ENCODE measurements around the gene PLP2. TPM values are rescaled to one million over a fixed set of nuclear protein-coding genes. Genes with fewer than 3 reads are reported as not detected.
"Not testable (repeated sequence)": the region's sequence is repeated elsewhere in the genome, so short reads cannot be mapped to it uniquely, and the experiment has no call there.

The PLP2 gene, protein sequence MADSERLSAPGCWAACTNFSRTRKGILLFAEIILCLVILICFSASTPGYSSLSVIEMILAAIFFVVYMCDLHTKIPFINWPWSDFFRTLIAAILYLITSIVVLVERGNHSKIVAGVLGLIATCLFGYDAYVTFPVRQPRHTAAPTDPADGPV
- total RNA-seq (2014; rRNA removed) (165 and 171 TPM in 2 replicates), Bru-seq, nascent RNA (percentile 95 among the genes with signal in this experiment), BruChase-seq, experiment 1, labeled RNA remaining after a 6-hour chase (percentile 97 among the genes with signal in this experiment), BruChase-seq, experiment 2, labeled RNA remaining after a 2-hour chase (percentile 94 among the genes with signal in this experiment)
- long read RNA-seq, transcript PLP2-202 (5 exons, 1,079 nt), result major isoform, 50 of 194 reads
- long read RNA-seq, partial matches to known transcripts, result 138 of 194 reads
- long read RNA-seq, other reads (novel, unspliced or antisense), result 6 of 194 reads

DNA sequence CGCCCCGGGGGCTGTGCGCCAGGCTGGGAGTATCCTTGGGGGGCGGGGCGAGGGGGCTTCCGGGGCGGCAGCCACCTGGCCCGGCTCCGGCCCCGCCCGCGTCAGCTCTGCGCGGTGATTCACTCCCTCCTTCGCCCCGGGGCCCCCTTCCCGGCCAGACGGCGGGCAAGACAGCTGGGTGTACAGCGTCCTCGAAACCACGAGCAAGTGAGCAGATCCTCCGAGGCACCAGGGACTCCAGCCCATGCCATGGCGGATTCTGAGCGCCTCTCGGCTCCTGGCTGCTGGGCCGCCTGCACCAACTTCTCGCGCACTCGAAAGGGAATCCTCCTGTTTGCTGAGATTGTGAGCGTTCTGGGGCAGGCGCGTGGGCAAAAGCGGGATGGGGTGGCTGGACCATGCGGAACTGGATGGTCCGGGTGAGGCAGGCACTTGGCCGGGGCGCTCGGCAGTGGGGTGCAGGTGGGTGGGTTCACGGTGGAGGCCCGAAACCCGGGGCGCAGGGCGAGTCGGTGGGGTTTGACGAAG, at the start of gene PLP2:
TSS of gene PLP2 (plus strand) at position 147 of the 528 bp plus-strand sequence. CDS start at position 250, 103 bp downstream.
- Histone ChIP-seq H2AFZ (ENCODE audit: low read length) (peak within 1 kb of the TSS; percentile 64), H3F3A (ENCODE audit: low read length, unreplicated experiment) (no peaks in the 10 kb centered on the region), H3K4me3 (ENCODE audit: low read length) (peak within 1 kb of the TSS; percentile 78), H3K4me2 (ENCODE audit: low read length) (peak within 1 kb of the TSS; percentile 91), H3K9ac (ENCODE audit: low read length) (peak within 1 kb of the TSS; percentile 98), H3K9me3 (ENCODE audit: low read length) (no peaks in the 10 kb centered on the region), H3K4me1 (ENCODE audit: insufficient read depth, low read length) (peaks cover 20% of the 10 kb centered on the region; the same call in 1 of the 2 replicates), H3K27me3 (ENCODE audit: low read length) (no peaks in the 10 kb centered on the region), H3K9me2 (replicated peaks; ENCODE audit: low read length) (no peaks in the 10 kb centered on the region), H3K79me2 (ENCODE audit: low read length) (peaks cover 28% of the 10 kb centered on the region), H3K27ac (ENCODE audit: low read length) (peak within 1 kb of the TSS; percentile 82), H4K20me1 (ENCODE audit: low read length) (peaks cover 10% of the 10 kb centered on the region), H3K36me3 (ENCODE audit: low read depth, low read length) (peaks cover 8% of the 10 kb centered on the region; the same call in 1 of the 2 replicates)
- CTCF ChIA-PET, result interaction anchor here (0.7 to 1.0 kb wide), 2 partner anchors 13 to 16 kb away, joined by 3 to 15 read pairs; no protein-coding TSS in a partner anchor
- POLR2A ChIA-PET (ENCODE audit: unreplicated experiment), result no interaction called here
- intact Hi-C loops (cut with micrococcal nuclease), result no loop called here
- TF ChIP-seq EZH2 (IDR thresholded peaks at IDR 0.05; ENCODE audit: low read length, unreplicated experiment), result no peak
- TF ChIP-seq, protein P1, sequence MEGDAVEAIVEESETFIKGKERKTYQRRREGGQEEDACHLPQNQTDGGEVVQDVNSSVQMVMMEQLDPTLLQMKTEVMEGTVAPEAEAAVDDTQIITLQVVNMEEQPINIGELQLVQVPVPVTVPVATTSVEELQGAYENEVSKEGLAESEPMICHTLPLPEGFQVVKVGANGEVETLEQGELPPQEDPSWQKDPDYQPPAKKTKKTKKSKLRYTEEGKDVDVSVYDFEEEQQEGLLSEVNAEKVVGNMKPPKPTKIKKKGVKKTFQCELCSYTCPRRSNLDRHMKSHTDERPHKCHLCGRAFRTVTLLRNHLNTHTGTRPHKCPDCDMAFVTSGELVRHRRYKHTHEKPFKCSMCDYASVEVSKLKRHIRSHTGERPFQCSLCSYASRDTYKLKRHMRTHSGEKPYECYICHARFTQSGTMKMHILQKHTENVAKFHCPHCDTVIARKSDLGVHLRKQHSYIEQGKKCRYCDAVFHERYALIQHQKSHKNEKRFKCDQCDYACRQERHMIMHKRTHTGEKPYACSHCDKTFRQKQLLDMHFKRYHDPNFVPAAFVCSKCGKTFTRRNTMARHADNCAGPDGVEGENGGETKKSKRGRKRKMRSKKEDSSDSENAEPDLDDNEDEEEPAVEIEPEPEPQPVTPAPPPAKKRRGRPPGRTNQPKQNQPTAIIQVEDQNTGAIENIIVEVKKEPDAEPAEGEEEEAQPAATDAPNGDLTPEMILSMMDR (conservative IDR thresholded peaks at IDR 0.05; ENCODE audit: low read depth, low read length), result no peak
- TF ChIP-seq EZH2phosphoT487 (IDR thresholded peaks at IDR 0.05; ENCODE audit: borderline replicate concordance, low read length), result no peak
- DNase-seq, result peak; percentile 75
- no TSS peak for BruUV-seq (replicated peaks)
- peak; percentile 64 for ATAC-seq

DNA sequence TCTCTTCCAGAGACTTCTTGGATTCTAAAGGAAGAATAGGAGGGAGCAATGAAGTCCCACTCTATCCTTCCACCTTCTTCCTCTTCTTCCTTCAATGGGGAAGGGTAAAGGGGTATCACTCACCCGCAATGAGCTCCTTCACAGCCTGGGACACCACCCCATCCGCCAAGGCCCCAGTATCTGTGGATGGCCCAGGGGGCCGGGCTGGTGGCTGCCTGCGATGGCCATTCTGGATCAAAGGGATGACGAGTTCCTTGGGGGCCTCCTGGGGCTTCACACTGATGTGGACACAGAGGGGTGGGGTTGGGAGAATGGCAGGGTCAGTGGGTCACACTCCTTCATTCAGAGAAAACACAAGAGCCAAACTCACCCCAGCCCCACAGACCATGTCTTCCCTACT, 49.2 kb upstream of the PLP2 start:
- intact Hi-C loops (cut with micrococcal nuclease), result loop anchor here (5.0 kb wide), 1 partner anchor 40 kb away; the partner anchor contains the start of gene MAGIX
- Histone ChIP-seq H3K27ac (ENCODE audit: low read length) (no peak overlapping the region), H3K4me2 (ENCODE audit: low read length) (peak overlapping the region; percentile 86), H3K4me3 (ENCODE audit: low read length) (peak overlapping the region; percentile 98), H3K36me3 (ENCODE audit: low read depth, low read length) (peaks cover 7% of the 10 kb centered on the region; the same call in 1 of the 2 replicates), H2AFZ (ENCODE audit: low read length) (no peak overlapping the region), H4K20me1 (ENCODE audit: low read length) (no peaks in the 10 kb centered on the region), H3K9ac (ENCODE audit: low read length) (peak overlapping the region; percentile 92), H3F3A (ENCODE audit: low read length, unreplicated experiment) (no peaks in the 10 kb centered on the region), H3K79me2 (ENCODE audit: low read length) (peaks cover 24% of the 10 kb centered on the region), H3K9me2 (replicated peaks; ENCODE audit: low read length) (no peaks in the 10 kb centered on the region), H3K27me3 (ENCODE audit: low read length) (no peaks in the 10 kb centered on the region), H3K4me1 (ENCODE audit: insufficient read depth, low read length) (peaks cover 6% of the 10 kb centered on the region; the same call in 1 of the 2 replicates), H3K9me3 (ENCODE audit: low read length) (no peaks in the 10 kb centered on the region)
- TF ChIP-seq EZH2 (IDR thresholded peaks at IDR 0.05; ENCODE audit: low read length, unreplicated experiment) (no peak), EZH2phosphoT487 (IDR thresholded peaks at IDR 0.05; ENCODE audit: borderline replicate concordance, low read length) (no peak)
- TF ChIP-seq, protein P1 (conservative IDR thresholded peaks at IDR 0.05; ENCODE audit: low read depth, low read length), result no peak
- BruUV-seq (replicated peaks), result no TSS peak
- CTCF ChIA-PET, result no interaction called here
- no peak for ATAC-seq
- DNase-seq, result no peak
- POLR2A ChIA-PET (ENCODE audit: unreplicated experiment), result interaction anchor here (0.6 kb wide), 1 partner anchor 425 kb away, joined by 4 read pairs; no protein-coding TSS in a partner anchor

DNA sequence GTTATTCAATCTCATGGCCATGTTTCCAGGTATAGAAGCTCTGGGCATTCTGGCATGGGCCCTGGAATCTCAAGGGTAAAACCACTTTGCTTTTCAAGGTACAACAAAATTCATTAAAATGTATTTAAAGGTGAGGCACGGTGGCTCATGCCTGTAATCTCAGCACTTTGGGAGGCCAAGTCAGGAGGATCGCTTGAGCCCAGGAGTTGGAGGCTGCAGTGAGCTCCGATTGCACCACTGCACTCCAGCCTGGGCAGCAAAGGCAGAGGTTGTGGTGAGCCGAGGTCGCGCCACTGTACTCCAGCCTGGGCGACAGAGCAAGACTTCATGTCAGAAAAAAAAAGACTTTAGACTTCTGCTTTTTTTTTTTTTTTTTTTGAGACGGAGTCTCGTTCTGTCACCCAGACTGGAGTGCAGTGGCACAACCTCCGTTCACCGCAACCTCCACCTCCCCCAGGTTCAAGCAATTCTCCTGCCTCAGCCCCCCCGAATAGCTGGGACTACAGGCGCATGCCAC, 43.9 kb upstream of the PLP2 start:
- H3K9me2 ChIP-seq (replicated peaks; ENCODE audit: low read length); H3K4me1 ChIP-seq (ENCODE audit: insufficient read depth, low read length); H3K4me3 ChIP-seq (ENCODE audit: low read length); H3K9ac ChIP-seq (ENCODE audit: low read length); BruUV-seq (replicated peaks); H3K9me3 ChIP-seq (ENCODE audit: low read length); H3K27me3 ChIP-seq (ENCODE audit: low read length); intact Hi-C loops (cut with micrococcal nuclease); H3K79me2 ChIP-seq (ENCODE audit: low read length); DNase-seq; H3F3A ChIP-seq (ENCODE audit: low read length, unreplicated experiment); H3K27ac ChIP-seq (ENCODE audit: low read length); H3K4me2 ChIP-seq (ENCODE audit: low read length); H4K20me1 ChIP-seq (ENCODE audit: low read length); H2AFZ ChIP-seq (ENCODE audit: low read length); H3K36me3 ChIP-seq (ENCODE audit: low read depth, low read length); ATAC-seq; CTCF ChIA-PET: not testable (repeated sequence)
- POLR2A ChIA-PET (ENCODE audit: unreplicated experiment), result interaction anchor here (0.7 kb wide), 1 partner anchor 28 kb away, joined by 22 read pairs; no protein-coding TSS in a partner anchor
